HepG2 (cell line): ENCODE results near the gene PDE5A. TPM values are rescaled to one million over a fixed set of nuclear protein-coding genes. Genes with fewer than 3 reads are reported as not detected.

Source experiments
- ATAC-seq: fragments of 200-7000 bp; cut with Tn5 transposase; 3 replicates; pipeline ENCODE4 v1.9.1; 2020; ENCODE audit warnings: mild to moderate bottlenecking, moderate library complexity
- BruUV-seq: library from RNA; stranded (reverse); fragments of 400-500 nt; replicated peaks from 2 replicates; lab custom pipeline; 2021; lab: Mats Ljungman, UMichigan
- CTCF ChIA-PET: fragments of 300-600 bp; formaldehyde crosslinking; extraction: SDS; loops from one replicate; lab custom pipeline; 2021; ENCODE audit warnings: low total read pairs, inconsistent platforms, low intra/inter-chr PET ratio; lab: Yijun Ruan, JAX
- POLR2A ChIA-PET: fragments of 350-600 bp; sonication (Branson Sonifier 250); formaldehyde crosslinking; loops from one replicate; lab custom pipeline; 2020; ENCODE audit warnings: antibody characterized with exemption, inconsistent platforms; lab: Yijun Ruan, JAX
- DNase-seq: peaks from one replicate; pipeline ENCODE4 v3.0.0-alpha.2; 2015; ENCODE audit warnings: low spot score
- FAIRE-seq: peaks from 3 replicates; lab custom pipeline; 2011; peaks lifted over from hg19 to GRCh38; lab: Jason Lieb, UNC
- H2AFZ ChIP-seq: one replicate; pipeline ENCODE4 v1.6.1; 2011; ENCODE audit warnings: low read length, inconsistent platforms
- H3K27ac ChIP-seq: fragments of 300-600 bp; 3 replicates; pipeline ENCODE4 v1.8.0; 2011; ENCODE audit warnings: mixed run types, mild to moderate bottlenecking, mixed read lengths, low read length, inconsistent platforms; ENCODE audit not compliant: insufficient read depth; ENCODE audit errors: extremely low read length
- H3K27me3 ChIP-seq, 2 experiments: fragments of 200-600 bp in 1 of 2; 2 replicates in 1 of 2; 3 replicates in 1 of 2; pipeline versions ENCODE4 v1.6.0 to v1.8.0; 2011; ENCODE audit warnings: low read length in 2 of 2, mild to moderate bottlenecking in 2 of 2, moderate library complexity in 2 of 2, inconsistent platforms in 1 of 2; ENCODE audit not compliant: insufficient read depth in 2 of 2, control insufficient read depth in 1 of 2
- H3K36me3 ChIP-seq, 2 experiments: fragments of 200-600 bp in 1 of 2; replicated peaks in 1 of 2; 2 replicates in 1 of 2; 3 replicates in 1 of 2; pipeline versions ENCODE4 v1.5.1 to v1.8.0; 2011; ENCODE audit warnings: low read length in 2 of 2, inconsistent platforms in 1 of 2; ENCODE audit not compliant: insufficient read depth in 2 of 2, control insufficient read depth in 1 of 2
- H3K4me1 ChIP-seq: 2 replicates; pipeline ENCODE4 v1.5.1; 2012; ENCODE audit warnings: low read length, inconsistent platforms; ENCODE audit not compliant: insufficient read depth
- H3K4me2 ChIP-seq: 2 replicates; pipeline ENCODE4 v1.6.0; 2011; ENCODE audit warnings: low read depth, low read length, inconsistent platforms
- H3K4me3 ChIP-seq, 3 experiments: fragments of 200-600 bp in 1 of 3; sonication (generic), shearing (Covaris generic) in 1 of 3; replicated peaks in 1 of 3; 2 replicates each; pipeline ENCODE4 v1.5.1; 2011 to 2016; ENCODE audit warnings: low read length in 3 of 3, inconsistent platforms in 2 of 3, low read depth in 2 of 3, mild to moderate bottlenecking in 2 of 3, control low read depth in 1 of 3, mixed read lengths in 1 of 3; ENCODE audit not compliant: insufficient read depth in 1 of 3
- H3K79me2 ChIP-seq: one replicate; pipeline ENCODE4 v1.6.1; 2011; ENCODE audit warnings: low read length, inconsistent platforms; ENCODE audit not compliant: insufficient read depth
- H3K9ac ChIP-seq: 2 replicates; pipeline ENCODE4 v1.6.0; 2011; ENCODE audit warnings: mild to moderate bottlenecking, low read depth, low read length, inconsistent platforms; ENCODE audit not compliant: insufficient read depth
- H3K9me3 ChIP-seq: 2 replicates; pipeline ENCODE4 v1.5.1; 2012; ENCODE audit warnings: mild to moderate bottlenecking, low read length
- H4K20me1 ChIP-seq: 2 replicates; pipeline ENCODE4 v1.6.0; 2011; ENCODE audit warnings: inconsistent platforms, mild to moderate bottlenecking, low read length, moderate library complexity; ENCODE audit not compliant: insufficient read depth
- ATF2 ChIP-seq: sonication (generic); formaldehyde crosslinking; IDR thresholded peaks from 2 replicates; pipeline ENCODE4 v1.4.0; 2020; ENCODE audit warnings: missing genetic modification reagents
- BORCS8-MEF2B ChIP-seq: sonication (generic); formaldehyde crosslinking; IDR thresholded peaks from 2 replicates; pipeline ENCODE4 v1.8.0; 2022; ENCODE audit warnings: mild to moderate bottlenecking, missing genetic modification reagents
- GABPA ChIP-seq, 2 experiments: IDR thresholded peaks; 2 replicates each; pipeline ENCODE4 v1.6.1; 2011 to 2016; ENCODE audit warnings: low read depth in 2 of 2, low read length in 1 of 2, missing biosample characterization in 1 of 2, missing genetic modification characterization in 1 of 2
- GZF1 ChIP-seq: sonication (generic); formaldehyde crosslinking; IDR thresholded peaks from 2 replicates; pipeline ENCODE4 v1.5.1; 2020; ENCODE audit warnings: mild to moderate bottlenecking, missing genetic modification reagents
- HDAC1 ChIP-seq: sonication (generic); formaldehyde crosslinking; IDR thresholded peaks from 2 replicates; pipeline ENCODE4 v1.5.1; 2020; ENCODE audit warnings: mild to moderate bottlenecking, missing genetic modification reagents
- NR2C2 ChIP-seq: sonication (generic); formaldehyde crosslinking; IDR thresholded peaks from 2 replicates; pipeline ENCODE4 v1.4.0; 2020; ENCODE audit warnings: missing genetic modification reagents, mild to moderate bottlenecking, moderate library complexity, borderline replicate concordance
- SAP130 ChIP-seq: IDR thresholded peaks from 2 replicates; pipeline ENCODE4 v1.6.1; 2016; ENCODE audit warnings: low read depth
- ZNF646 ChIP-seq: sonication (generic); formaldehyde crosslinking; IDR thresholded peaks from 2 replicates; pipeline ENCODE4 v1.9.0; 2021; ENCODE audit warnings: mild to moderate bottlenecking, missing genetic modification reagents
- ZNF740 ChIP-seq: sonication (generic); formaldehyde crosslinking; IDR thresholded peaks from 2 replicates; pipeline ENCODE4 v1.4.0; 2020; ENCODE audit warnings: missing genetic modification reagents
- ZSCAN9 ChIP-seq: IDR thresholded peaks from 2 replicates; pipeline ENCODE4 v1.6.1; 2016; ENCODE audit warnings: borderline replicate concordance
- WGBS: methylation state at CpG from one replicate; pipeline ENCODE4 v1.1.6; 2017; ENCODE audit warnings: low lambda C conversion rate; 5-methylcytosine and 5-hydroxymethylcytosine counted together
- in situ Hi-C: cut with HindIII; loops from 2 replicates; pipeline ENCODE4 v1.10.0; 2017; ENCODE audit warnings: low pct_unique_long_range_greater_than_20kb; ENCODE audit not compliant: extremely low pct_ligation_motif_present
- intact Hi-C: fragments of 100-400 bp; cut with micrococcal nuclease; formaldehyde crosslinking; loops from one replicate; pipeline ENCODE4 v1.10.0; 2022; ENCODE audit not compliant: unreplicated experiment
- polyA plus RNA-seq, 8 experiments: library from polyadenylated mRNA; depleted of rRNA in 3 of 8; stranded (reverse) in 7 of 8; unstranded in 1 of 8; fragments of >200 nt; fragmentation: Illumina TruSeq in 4 of 8; extraction: Trizol in 4 of 8; gene quantifications; 2 replicates each; pipeline versions ENCODE4 v1.2.1 to v1.2.3, GENCODE V29; 2011 to 2016; ENCODE audit warnings: low read depth in 4 of 8, missing spikeins in 1 of 8, mixed read lengths in 1 of 8; ENCODE audit not compliant: insufficient read depth in 1 of 8
- total RNA-seq, 5 experiments: library from RNA; depleted of rRNA; stranded (reverse); fragments of >200 nt; fragmentation: Illumina TruSeq; extraction: Trizol; gene quantifications; 2 replicates each; pipeline ENCODE4 v1.2.3, GENCODE V29; 2016; ENCODE audit warnings: low read depth in 1 of 5

The PDE5A gene
- total and polyA plus RNA-seq, 2 of the 13 experiments (the other 11 are each of a cell fraction or from before 2014, with no cell fraction given): 0.22 to 0.44 TPM

- Histone ChIP-seq H3K27ac (no peak overlapping the region), H3K36me3 (no peaks in the 10 kb centered on the region), H3K9ac (no peak overlapping the region), H3K4me2 (no peak overlapping the region), H4K20me1 (no peaks in the 10 kb centered on the region), H3K4me3 (no peak overlapping the region), H3K4me1 (no peaks in the 10 kb centered on the region), H3K79me2 (no peaks in the 10 kb centered on the region), H3K27me3 (no peaks in the 10 kb centered on the region), H3K9me3 (no peaks in the 10 kb centered on the region), H2AFZ (no peak overlapping the region)
- WGBS: 25% methylated on average over 2 of the region's 2 CpGs
- CTCF ChIA-PET: no interaction called here
- FAIRE-seq (no peak), DNase-seq (no peak), ATAC-seq (no peak)
- TF ChIP-seq NR2C2 (CRISPR knock-in tag) (no peak), HDAC1 (no peak)
- no TSS peak for BruUV-seq
- POLR2A ChIA-PET: no interaction called here
- in situ Hi-C loops: no loop called here
- intact Hi-C loops: no loop called here
Observed at GRCh38 chr4:119598521-119598920, 30.1 kb downstream of the PDE5A start.

GRCh38 chr4:119597377-119597776 is 31.2 kb downstream of the PDE5A start:
- intact Hi-C loops (no loop called here), in situ Hi-C loops (no loop called here)
- Histone ChIP-seq H3K36me3 (no peaks in the 10 kb centered on the region), H3K27ac (no peak overlapping the region), H3K9me3 (no peaks in the 10 kb centered on the region), H4K20me1 (no peaks in the 10 kb centered on the region), H3K4me3 (no peak overlapping the region), H3K4me2 (no peak overlapping the region), H3K9ac (no peak overlapping the region), H3K27me3 (no peaks in the 10 kb centered on the region), H3K79me2 (no peaks in the 10 kb centered on the region), H2AFZ (no peak overlapping the region), H3K4me1 (no peaks in the 10 kb centered on the region)
- BruUV-seq: no TSS peak
- ChIA-PET POLR2A (no interaction called here), CTCF (no interaction called here)
- 45% methylated on average over 3 of the region's 3 CpGs for WGBS
- DNase-seq (no peak), ATAC-seq (no peak), FAIRE-seq (no peak)
- TF ChIP-seq ZNF646 (CRISPR knock-in tag): no peak
- no peak for TF ChIP-seq GABPA (IDR thresholded peaks at IDR 0.05; ENCODE audit: low read depth, low read length)
- TF ChIP-seq GABPA (CRISPR knock-in tag; IDR thresholded peaks at IDR 0.05; ENCODE audit: low read depth): no peak
- TF ChIP-seq GZF1: no peak
- TF ChIP-seq BORCS8-MEF2B (CRISPR knock-in tag): no peak
- TF ChIP-seq ZNF740 (CRISPR knock-in tag): no peak
- TF ChIP-seq ZSCAN9 (CRISPR knock-in tag): no peak
- no peak for TF ChIP-seq ATF2 (CRISPR knock-in tag)
- TF ChIP-seq SAP130 (CRISPR knock-in tag): no peak
